Psoas muscle (tissue), 8 donors: ENCODE measurements around the gene CENPC. TPM values are rescaled to one million over a fixed set of nuclear protein-coding genes. Genes with fewer than 3 reads are reported as not detected.

Experiments
- ATAC-seq, 4 donors: fragments of 200-7000 bp; cut with Tn5 transposase; one replicate each; pipeline ENCODE4 v1.9.1; 2020; ENCODE audit warnings: moderate library complexity in 3 of 4, mild to moderate bottlenecking in 2 of 4
- DNase-seq, 2 donors: peaks; one replicate each; pipeline ENCODE4 v3.0.0-alpha.2; 2020
- H3K27ac ChIP-seq: fragments of 200-600 bp; one replicate; pipeline ENCODE4 v1.8.0; 2022
- H3K27me3 ChIP-seq, 3 donors: fragments of 200-600 bp in 1 of 3; one replicate each; pipeline versions ENCODE4 v1.6.1 to v1.8.0; 2013 to 2022; ENCODE audit warnings: low read length in 2 of 3, mild to moderate bottlenecking in 2 of 3, moderate library complexity in 1 of 3; ENCODE audit not compliant: insufficient read depth in 3 of 3
- H3K36me3 ChIP-seq, 2 donors: fragments of 200-600 bp in 1 of 2; one replicate each; pipeline versions ENCODE4 v1.6.1 to v1.8.0; 2013 to 2022; ENCODE audit warnings: low read depth in 1 of 2, mild to moderate bottlenecking in 1 of 2, moderate library complexity in 1 of 2; ENCODE audit not compliant: insufficient read depth in 1 of 2
- H3K4me1 ChIP-seq: fragments of 200-600 bp; one replicate; pipeline ENCODE4 v1.8.0; 2022
- H3K4me3 ChIP-seq: fragments of 200-600 bp; one replicate; pipeline ENCODE4 v1.8.0; 2022; ENCODE audit warnings: mild to moderate bottlenecking
- H3K9me3 ChIP-seq: fragments of 200-600 bp; one replicate; pipeline ENCODE4 v1.8.0; 2022
- WGBS, 3 donors: extraction: QIAGEN DNeasy Blood & Tissue Kit; methylation state at CpG; one replicate each; pipeline versions ENCODE4 v1.1.6 to v1.1.7; 2013; 5-methylcytosine and 5-hydroxymethylcytosine counted together
- intact Hi-C, 2 donors: fragments of 100-400 bp; cut with DNase I; formaldehyde crosslinking; loops; one replicate each; pipeline versions ENCODE4 v1.11.0 to v1.14.2; 2022
- polyA plus RNA-seq, 3 donors: library from polyadenylated mRNA; stranded (reverse); fragments of 200-250 nt; gene quantifications; one replicate each; pipeline ENCODE4 v1.2.3, GENCODE V29; 2013
- total RNA-seq, 4 donors: library from RNA; stranded (reverse); fragmentation: NEBNext Ultra II Directional in 2 of 4; extraction: Animal tissue kit (Norgen Biotek cat#: 25700) in 2 of 4; gene quantifications; one replicate each; pipeline versions ENCODE4 v1.2.1 to v1.2.4, GENCODE V29; 2021 to 2023
- TF ChIP-seq, protein P1 (sequence below): fragments of 200-600 bp; IDR thresholded peaks from one replicate; pipeline ENCODE4 v1.8.0; 2022; ENCODE audit warnings: antibody characterized with exemption
- donor health status: healthy with polysubstance abuse.
- donor health status: DM: no; HTN: no; CAD: no; lungs with moderate emphysema.
- donor health status: Bipolar disorder and iron deficiency.
- donor health status: healthy.
- donor health status: DM: yes; HTN: yes; CAD: no.
- donor health status: DM: no; HTN: no; CAD: no.
- donor health status: DM: no; HTN: no; CAD: no.
- donor health status: DM: yes; HTN: yes; CAD: no.

The CENPC gene
- total and polyA plus RNA-seq, 7 donors: 1.5 to 5.6 (median 3.5) TPM

DNA sequence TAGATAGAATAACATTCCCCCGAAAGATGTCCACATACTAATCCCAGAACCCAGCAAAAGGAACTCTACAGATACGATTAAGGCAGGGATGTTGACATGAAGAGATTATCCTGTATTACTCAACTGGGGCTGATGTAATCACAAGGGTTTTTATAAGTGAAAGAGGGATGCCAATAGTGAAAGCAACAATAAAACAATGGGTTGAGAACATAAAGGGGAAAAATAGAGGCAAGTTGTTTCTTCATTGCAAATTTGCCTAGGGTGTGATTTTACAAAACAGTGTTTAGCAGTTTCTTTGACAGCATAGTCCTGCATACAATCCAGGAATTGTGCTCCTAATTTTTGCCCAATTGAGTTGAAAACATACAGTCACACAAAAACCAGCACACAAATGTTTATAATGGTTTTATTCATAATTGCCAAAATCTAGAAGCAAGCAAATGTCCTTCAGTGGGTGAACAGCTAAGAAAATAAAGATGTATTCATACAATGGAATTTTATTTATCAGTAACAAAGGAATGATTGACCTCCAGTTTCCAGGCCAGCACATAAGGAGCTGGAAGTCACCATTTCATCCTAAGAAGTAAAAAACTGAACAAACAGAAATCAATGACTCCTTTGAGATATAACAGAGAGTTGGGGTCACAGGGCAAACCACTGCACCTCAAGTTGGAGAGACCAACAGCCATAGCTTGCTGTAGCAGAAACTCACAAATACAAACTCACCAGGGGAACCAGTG lies 107.2 kb downstream of the CENPC start:
- ATAC-seq (no peak), DNase-seq (no peak)
- TF ChIP-seq, protein P1, sequence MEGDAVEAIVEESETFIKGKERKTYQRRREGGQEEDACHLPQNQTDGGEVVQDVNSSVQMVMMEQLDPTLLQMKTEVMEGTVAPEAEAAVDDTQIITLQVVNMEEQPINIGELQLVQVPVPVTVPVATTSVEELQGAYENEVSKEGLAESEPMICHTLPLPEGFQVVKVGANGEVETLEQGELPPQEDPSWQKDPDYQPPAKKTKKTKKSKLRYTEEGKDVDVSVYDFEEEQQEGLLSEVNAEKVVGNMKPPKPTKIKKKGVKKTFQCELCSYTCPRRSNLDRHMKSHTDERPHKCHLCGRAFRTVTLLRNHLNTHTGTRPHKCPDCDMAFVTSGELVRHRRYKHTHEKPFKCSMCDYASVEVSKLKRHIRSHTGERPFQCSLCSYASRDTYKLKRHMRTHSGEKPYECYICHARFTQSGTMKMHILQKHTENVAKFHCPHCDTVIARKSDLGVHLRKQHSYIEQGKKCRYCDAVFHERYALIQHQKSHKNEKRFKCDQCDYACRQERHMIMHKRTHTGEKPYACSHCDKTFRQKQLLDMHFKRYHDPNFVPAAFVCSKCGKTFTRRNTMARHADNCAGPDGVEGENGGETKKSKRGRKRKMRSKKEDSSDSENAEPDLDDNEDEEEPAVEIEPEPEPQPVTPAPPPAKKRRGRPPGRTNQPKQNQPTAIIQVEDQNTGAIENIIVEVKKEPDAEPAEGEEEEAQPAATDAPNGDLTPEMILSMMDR: no peak
- no peaks in the 10 kb centered on the region for H3K36me3 ChIP-seq
- H3K9me3 ChIP-seq: no peaks in the 10 kb centered on the region
- no peak overlapping the region for H3K4me3 ChIP-seq
- WGBS, 3 donors: 43 to 62% (median 52%) methylated on average over 2 of the region's 2 CpGs
- intact Hi-C loops: no loop called here
- no peaks in the 10 kb centered on the region for H3K4me1 ChIP-seq
- H3K27me3 ChIP-seq: no peaks in the 10 kb centered on the region
- peak overlapping the region; percentile 4 for H3K27ac ChIP-seq

DNA sequence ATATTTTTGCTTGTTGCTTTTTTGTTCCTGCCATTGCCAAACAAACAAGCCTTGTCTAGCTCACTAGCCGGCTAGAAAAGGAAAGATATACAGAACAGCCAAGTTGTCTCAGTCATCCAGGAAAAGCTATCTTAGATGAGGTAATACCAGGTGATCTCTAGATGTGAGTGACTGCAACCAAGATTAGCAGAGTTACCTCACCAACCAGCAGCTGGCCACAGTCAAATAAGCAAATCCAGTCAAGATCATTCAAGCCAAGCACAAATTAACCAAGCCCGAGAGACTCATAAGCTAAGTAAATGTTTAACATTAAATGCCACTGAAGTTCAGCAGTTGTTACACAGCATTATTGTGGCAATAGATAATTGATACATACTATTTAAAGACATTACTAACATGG lies 108.6 kb downstream of the CENPC start:
- Histone ChIP-seq H3K27me3 (no peaks in the 10 kb centered on the region), H3K9me3 (no peaks in the 10 kb centered on the region), H3K27ac (peak overlapping the region; percentile 47), H3K4me1 (no peaks in the 10 kb centered on the region), H3K36me3 (peaks cover 0 to 6% of the 10 kb centered on the region in 2 donors), H3K4me3 (no peak overlapping the region)
- TF ChIP-seq, protein P1: no peak
- peak in 3 of 4 donors; percentile 68 to 90 (median 89) for ATAC-seq
- no peak for DNase-seq
- intact Hi-C loops: no loop called here
- WGBS, 3 donors: 18 to 58% (median 38%) methylated on average over 2 of the region's 2 CpGs

DNA sequence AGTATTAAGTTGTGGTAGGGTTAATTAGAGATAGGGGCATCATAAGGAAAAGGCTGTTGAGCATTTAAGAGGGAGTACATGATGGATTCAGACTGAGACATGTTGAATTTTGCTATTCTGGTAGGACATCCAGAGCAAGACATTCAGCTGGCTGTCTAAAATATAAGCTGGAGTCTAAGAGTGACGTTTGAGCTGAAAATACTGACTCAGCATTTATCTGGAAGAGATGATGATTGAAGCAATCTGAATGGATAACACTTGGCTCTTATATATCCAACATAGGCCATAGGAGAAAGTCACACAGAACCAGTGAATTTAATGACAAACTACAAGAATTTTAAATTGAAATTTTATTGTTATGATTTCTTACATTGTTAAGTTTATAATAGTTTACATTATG lies 114.3 kb downstream of the CENPC start:
- Histone ChIP-seq H3K4me3 (no peak overlapping the region), H3K27me3 (no peaks in the 10 kb centered on the region), H3K9me3 (no peaks in the 10 kb centered on the region), H3K4me1 (no peaks in the 10 kb centered on the region), H3K36me3 (peaks cover 0 to 9% of the 10 kb centered on the region in 2 donors), H3K27ac (no peak overlapping the region)
- ATAC-seq (no peak), DNase-seq (no peak)
- TF ChIP-seq, protein P1: no peak
- intact Hi-C loops: no loop called here
- WGBS, 3 donors: 28 to 71% (median 64%) methylated on average over 1 of the region's 1 CpG

DNA sequence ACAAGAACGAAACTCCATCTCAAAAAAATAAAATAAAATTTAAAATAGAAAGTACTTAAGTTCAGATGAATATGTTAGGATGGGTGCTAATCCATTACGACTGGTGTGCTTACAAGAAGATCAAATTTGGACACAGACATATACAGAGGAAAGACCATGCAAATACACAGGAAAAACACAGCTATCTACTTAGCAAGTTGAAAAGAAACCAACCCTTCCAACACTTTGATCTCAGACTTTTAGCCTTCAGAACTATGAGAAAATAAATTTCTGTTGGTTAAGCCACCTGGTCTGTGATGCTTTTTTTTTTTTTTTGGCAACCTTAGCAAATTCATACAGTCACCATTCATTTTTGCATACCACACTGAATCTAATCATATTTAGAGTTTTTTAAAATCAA lies 116.5 kb downstream of the CENPC start:
- TF ChIP-seq, protein P1: no peak
- intact Hi-C loops: no loop called here
- H3K36me3 ChIP-seq: peaks cover 0 to 9% of the 10 kb centered on the region in 2 donors
- H3K4me1 ChIP-seq: no peaks in the 10 kb centered on the region
- no peak overlapping the region for H3K27ac ChIP-seq
- no peaks in the 10 kb centered on the region for H3K9me3 ChIP-seq
- no peak overlapping the region for H3K4me3 ChIP-seq
- no peak for DNase-seq
- H3K27me3 ChIP-seq: no peaks in the 10 kb centered on the region
- 76 to 88% (median 86%) methylated on average over 2 of the region's 2 CpGs for WGBS, 3 donors
- ATAC-seq: no peak

Other genes with a start within 250 kb of the CENPC start
- gene STAP1, start 13.2 kb upstream of the CENPC start, total RNA-seq: under 1 TPM in 1 of 4 donors, not detected in 3; 0.23 TPM
- gene STAP1, start 13.2 kb upstream of the CENPC start, polyA plus RNA-seq: under 1 TPM in 1 of 3 donors, not detected in 2; 0.04 TPM
- gene UBA6, start 155.7 kb upstream of the CENPC start, total RNA-seq: 10 to 100 TPM; 12.0 to 37.9 (median 23.8) TPM
- gene UBA6, start 155.7 kb upstream of the CENPC start, polyA plus RNA-seq: 10 to 100 TPM in 1 of 3 donors, 1 to 10 TPM in 2; 3.3 to 14.3 (median 7.5) TPM
- gene GNRHR, start 208.9 kb upstream of the CENPC start, total RNA-seq: not detected
- gene GNRHR, start 208.9 kb upstream of the CENPC start, polyA plus RNA-seq: not detected